Heart right ventricle (tissue), 16 donors: ENCODE data around the gene SELPLG. TPM values are rescaled to one million over a fixed set of nuclear protein-coding genes. Genes with fewer than 3 reads are reported as not detected.

Experiments used
- ATAC-seq, 8 donors: fragments of 200-7000 bp; cut with Tn5 transposase; one replicate each; pipeline ENCODE4 v1.9.1; 2020; ENCODE audit warnings: mild to moderate bottlenecking in 8 of 8, moderate library complexity in 8 of 8, moderate number of reproducible peaks in 1 of 8
- DNase-seq, 2 donors: peaks; one replicate each; pipeline ENCODE4 v3.0.0-alpha.2; 2020
- H3K27ac ChIP-seq, 10 donors: fragments of 200-600 bp; sonication (generic) in 2 of 10; one replicate each; pipeline versions ENCODE4 v1.5.0 to v1.8.0; 2020 to 2022; ENCODE audit warnings: mild to moderate bottlenecking in 3 of 10
- H3K27me3 ChIP-seq, 7 donors: fragments of 200-600 bp; one replicate each; pipeline ENCODE4 v1.8.0; 2021 to 2022; ENCODE audit warnings: mild to moderate bottlenecking in 2 of 7
- H3K36me3 ChIP-seq, 9 donors: fragments of 200-600 bp; sonication (generic) in 1 of 9; one replicate each; pipeline versions ENCODE4 v1.5.0 to v1.8.0; 2020 to 2022; ENCODE audit warnings: mild to moderate bottlenecking in 2 of 9
- H3K4me1 ChIP-seq, 9 donors: fragments of 200-600 bp; sonication (generic) in 1 of 9; one replicate each; pipeline versions ENCODE4 v1.5.0 to v1.8.0; 2020 to 2022; ENCODE audit warnings: mild to moderate bottlenecking in 4 of 9
- H3K4me3 ChIP-seq, 10 donors: fragments of 200-600 bp; sonication (generic) in 2 of 10; one replicate each; pipeline versions ENCODE4 v1.5.0 to v1.8.0; 2020 to 2022; ENCODE audit warnings: mild to moderate bottlenecking in 7 of 10, moderate library complexity in 2 of 10
- H3K9me3 ChIP-seq, 11 donors: fragments of 200-600 bp in 10 of 11; sonication (generic) in 2 of 11; one replicate each; pipeline versions ENCODE4 v1.5.0 to v1.8.0; 2013 to 2022; ENCODE audit warnings: mild to moderate bottlenecking in 2 of 11, control low read depth in 1 of 11, moderate library complexity in 1 of 11
- CTCF ChIP-seq, 9 donors: fragments of 200-600 bp; sonication (generic) in 2 of 9; IDR thresholded peaks; one replicate each; pipeline versions ENCODE4 v1.5.0 to v1.8.0; 2021 to 2022; ENCODE audit warnings: antibody characterized with exemption in 9 of 9, mild to moderate bottlenecking in 5 of 9, moderate library complexity in 1 of 9
- WGBS, 2 donors: extraction: QIAGEN DNeasy Blood & Tissue Kit; methylation state at CpG; one replicate each; pipeline ENCODE4 v1.1.7; 2013; ENCODE audit warnings: inconsistent platforms in 1 of 2; 5-methylcytosine and 5-hydroxymethylcytosine counted together
- intact Hi-C, 10 donors: fragments of 100-400 bp; cut with DNase I; formaldehyde crosslinking; loops; one replicate each; pipeline versions ENCODE4 v1.11.1 to v1.14.2; 2022
- polyA plus RNA-seq, 2 donors: library from polyadenylated mRNA; stranded (reverse); fragments of 200-250 nt; gene quantifications; one replicate each; pipeline ENCODE4 v1.2.3, GENCODE V29; 2013
- total RNA-seq, 10 donors: library from RNA; stranded (reverse); fragmentation: NEBNext Ultra II Directional in 3 of 10; extraction: Animal tissue kit (Norgen Biotek cat#: 25700) in 3 of 10; gene quantifications; one replicate each; pipeline versions ENCODE4 v1.2.1 to v1.2.4, GENCODE V29; 2021 to 2023
- donor health status: Arrhythmogenic right ventricular cardiomyopathy.
- donor health status: ischemic (EF 13 %, LVEDD 7.1; RV severe dilation, severe dysfunction).
- donor health status: healthy with polysubstance abuse.
- donor health status: DM: no; HTN: yes; CAD: no.
- donor health status: DM: no; HTN: no; CAD: no.
- donor health status: ischemic (EF 25% LVEDD 6.9; RV normal size, moderate dysfunction).
- donor health status: ischemic (EF 25% LVEDD 5.7; RV mildly dilated, moderate dysfunction).
- donor health status: healthy.
- donor health status: DM: yes; HTN: yes; CAD: no.
- donor health status: Ischemic cardiomyopathy.
- donor health status: ischemic (EF 35%, LVEDD 5.7; RV mildly dilated, moderate dysfunction).
- donor health status: nonischemic (EF 11% LVEDD 7.7; RV severe dilation, severe dysfunction).
- donor health status: DM: yes; HTN: yes; CAD: no.
- donor health status: PGD.
- donor health status: ischemic (EF 29% LVEDD 5.4; RV normal size, mild dysfunction).
- donor health status: nonischemic (EF 23%, LVEDD 6.1; RV moderate dilation, normal function).

Gene SELPLG
- total and polyA plus RNA-seq, 12 donors, result 0.88 to 17.6 (median 2.4) TPM

- TF ChIP-seq CTCF (IDR thresholded peaks at IDR 0.05), result no peak
- DNase-seq (no peak), ATAC-seq (peak in 2 of 8 donors; percentile 39 to 51)
- Histone ChIP-seq H3K4me1 (peaks cover 3 to 80% (median 41%) of the 10 kb centered on the region in 9 donors), H3K4me3 (no peak overlapping the region), H3K36me3 (peaks cover 0 to 100% (median 20%) of the 10 kb centered on the region in 9 donors), H3K27me3 (no peaks in the 10 kb centered on the region), H3K27ac (peak overlapping the region in 5 of 10 donors; percentile 6 to 46 (median 15)), H3K9me3 (no peaks in the 10 kb centered on the region)
- intact Hi-C loops, result no loop called here
- 29 to 34% methylated on average over 4 of the region's 4 CpGs for WGBS, 2 donors
These were observed 16.0 kb upstream of the SELPLG start for GRCh38 chr12:108649669-108650068.

GRCh38 chr12:108649126-108649525, 15.4 kb upstream of the SELPLG start:
- peak overlapping the region in 4 of 10 donors; percentile 6 to 46 (median 25) for H3K27ac ChIP-seq

GRCh38 chr12:108648371-108648770, 14.7 kb upstream of the SELPLG start:
- Histone ChIP-seq H3K4me1 (peaks cover 5 to 87% (median 49%) of the 10 kb centered on the region in 9 donors), H3K36me3 (peaks cover 0 to 94% (median 20%) of the 10 kb centered on the region in 9 donors), H3K27me3 (no peaks in the 10 kb centered on the region), H3K27ac (peak overlapping the region in 3 of 10 donors; percentile 12 to 79 (median 20)), H3K4me3 (no peak overlapping the region), H3K9me3 (no peaks in the 10 kb centered on the region)
- ATAC-seq (no peak), DNase-seq (no peak)
- intact Hi-C loops, result no loop called here
- TF ChIP-seq CTCF (IDR thresholded peaks at IDR 0.05), result no peak
- 95% methylated on average over 9 of the region's 9 CpGs for WGBS, 2 donors

More at GRCh38 chr12:108649126-108649525, 15.4 kb upstream of the SELPLG start:
- intact Hi-C loops, result no loop called here
- Histone ChIP-seq H3K36me3 (peaks cover 0 to 100% (median 20%) of the 10 kb centered on the region in 9 donors), H3K4me1 (peaks cover 3 to 84% (median 47%) of the 10 kb centered on the region in 9 donors), H3K4me3 (no peak overlapping the region), H3K27me3 (no peaks in the 10 kb centered on the region), H3K9me3 (no peaks in the 10 kb centered on the region)
- TF ChIP-seq CTCF (IDR thresholded peaks at IDR 0.05), result no peak
- WGBS, 2 donors, result 86 to 87% methylated on average over 6 of the region's 6 CpGs
- no peak for ATAC-seq
- DNase-seq, result no peak

- H3K36me3 ChIP-seq, result peaks cover 0 to 88% (median 20%) of the 10 kb centered on the region in 9 donors
- no peak for TF ChIP-seq CTCF (IDR thresholded peaks at IDR 0.05)
- no peaks in the 10 kb centered on the region for H3K27me3 ChIP-seq
- ATAC-seq (no peak), DNase-seq (no peak)
- H3K4me3 ChIP-seq, result no peak overlapping the region
- no peaks in the 10 kb centered on the region for H3K9me3 ChIP-seq
- intact Hi-C loops, result no loop called here
- WGBS, 2 donors, result 79 to 85% methylated on average over 11 of the region's 11 CpGs
- H3K27ac ChIP-seq, result peak overlapping the region in 6 of 10 donors; percentile 9 to 79 (median 18)
- H3K4me1 ChIP-seq, result peaks cover 5 to 87% (median 48%) of the 10 kb centered on the region in 9 donors
These were observed 14.0 kb upstream of the SELPLG start for GRCh38 chr12:108647585-108648287.
